Measurements from ENCODE around the gene FGD6. TPM values are rescaled to one million over a fixed set of nuclear protein-coding genes. Genes with fewer than 3 reads are reported as not detected.

Gene FGD6
- total and polyA plus RNA-seq, 2 of the 4 experiments (the other 2 are of a cell fraction) = 2.6 to 9.5 TPM

DNA sequence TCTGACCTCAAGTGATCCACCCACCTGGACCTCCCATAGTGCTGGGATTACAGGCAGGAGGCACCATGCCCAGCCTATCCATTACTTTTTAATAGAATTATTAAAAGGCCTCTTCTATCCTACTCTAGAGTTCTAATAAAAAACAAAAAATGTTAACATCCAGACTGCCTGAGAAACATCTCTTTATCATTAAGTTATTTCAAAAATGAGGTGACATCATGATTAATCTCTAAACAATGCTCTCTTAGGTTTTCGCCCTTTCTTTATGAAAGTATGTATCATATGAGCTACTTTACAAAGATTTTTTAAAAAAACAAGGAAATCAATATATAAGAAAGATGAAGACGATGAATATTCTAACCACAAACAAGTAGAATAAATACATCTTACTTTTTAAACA is 52.6 kb downstream of the FGD6 start:
- ATAC-seq (ENCODE audit: low read depth) (peak; percentile 45; the same call in 1 of the 2 replicates), DNase-seq (peak; percentile 30)
- Histone ChIP-seq H3K9ac (ENCODE audit: low read depth, low read length) (no peak overlapping the region), H3K4me3 (ENCODE audit: insufficient read depth, low read depth, low read length) (no peak overlapping the region), H3K56ac (ENCODE audit: extremely low read depth, insufficient read depth, low read length) (no peak overlapping the region), H3K4me2 (ENCODE audit: low read depth, low read length) (0 out of 2 replicates have a peak overlapping the region, but pooled peaks have one; percentile 37), H3K4ac (ENCODE audit: low read depth, low read length) (peak overlapping the region; percentile 14; the same call in 1 of the 2 replicates), H2BK15ac (ENCODE audit: low read depth, low read length) (no peak overlapping the region), H4K91ac (ENCODE audit: insufficient read depth, low read depth, low read length) (no peak overlapping the region), H3K4me1 (ENCODE audit: control insufficient read depth, insufficient read depth, low read length) (peaks cover 1% of the 10 kb centered on the region), H3K27ac (ENCODE audit: insufficient read depth, low read length) (no peak overlapping the region), H3K18ac (ENCODE audit: low read depth, low read length) (no peak overlapping the region), H3K36me3 (ENCODE audit: control insufficient read depth, insufficient read depth, low read length) (no peaks in the 10 kb centered on the region), H3K27me3 (ENCODE audit: control insufficient read depth, insufficient read depth, low read length) (no peaks in the 10 kb centered on the region), H4K5ac (ENCODE audit: low read depth, low read length) (no peak overlapping the region), H3K9me3 (ENCODE audit: control insufficient read depth, insufficient read depth, low read length) (no peaks in the 10 kb centered on the region), H2BK120ac (ENCODE audit: low read depth, low read length) (no peak overlapping the region), H4K20me1 (ENCODE audit: insufficient read depth, low read length) (no peaks in the 10 kb centered on the region), H3K23ac (ENCODE audit: low read depth, low read length) (no peak overlapping the region), H3K14ac (replicated peaks; ENCODE audit: low read depth, low read length) (no peak overlapping the region), H4K8ac (ENCODE audit: low read depth in 2 of 2, low read length in 2 of 2) (peak overlapping the region in 1 of 2 experiments; percentile 42; a peak in 1 of 4 replicates), H2BK5ac (ENCODE audit: low read depth, low read length, poor library complexity, severe bottlenecking) (no peak overlapping the region), H2AK9ac (replicated peaks; ENCODE audit: low read depth, low read length, poor library complexity) (no peak overlapping the region), H2BK20ac (ENCODE audit: low read depth, low read length) (no peak overlapping the region), H2AFZ (replicated peaks; ENCODE audit: low read length, poor library complexity) (no peak overlapping the region), H3K79me1 (ENCODE audit: low read depth in 1 of 2, low read length in 2 of 2) (peaks cover 0 to 3% of the 10 kb centered on the region in 2 experiments; a peak in 1 of 4 replicates), H3K9me1 (ENCODE audit: insufficient read depth, low read length) (no peaks in the 10 kb centered on the region), H2AK5ac (ENCODE audit: low read depth, low read length) (no peak overlapping the region)
- TF ChIP-seq RCOR1 (IDR thresholded peaks at IDR 0.05; ENCODE audit: insufficient replicate concordance, low read length) (no peak), RFX5 (IDR thresholded peaks at IDR 0.05; ENCODE audit: low read depth, low read length) (no peak), BHLHE40 (IDR thresholded peaks at IDR 0.05; ENCODE audit: low read depth, low read length) (no peak)
- TF ChIP-seq, protein P1, sequence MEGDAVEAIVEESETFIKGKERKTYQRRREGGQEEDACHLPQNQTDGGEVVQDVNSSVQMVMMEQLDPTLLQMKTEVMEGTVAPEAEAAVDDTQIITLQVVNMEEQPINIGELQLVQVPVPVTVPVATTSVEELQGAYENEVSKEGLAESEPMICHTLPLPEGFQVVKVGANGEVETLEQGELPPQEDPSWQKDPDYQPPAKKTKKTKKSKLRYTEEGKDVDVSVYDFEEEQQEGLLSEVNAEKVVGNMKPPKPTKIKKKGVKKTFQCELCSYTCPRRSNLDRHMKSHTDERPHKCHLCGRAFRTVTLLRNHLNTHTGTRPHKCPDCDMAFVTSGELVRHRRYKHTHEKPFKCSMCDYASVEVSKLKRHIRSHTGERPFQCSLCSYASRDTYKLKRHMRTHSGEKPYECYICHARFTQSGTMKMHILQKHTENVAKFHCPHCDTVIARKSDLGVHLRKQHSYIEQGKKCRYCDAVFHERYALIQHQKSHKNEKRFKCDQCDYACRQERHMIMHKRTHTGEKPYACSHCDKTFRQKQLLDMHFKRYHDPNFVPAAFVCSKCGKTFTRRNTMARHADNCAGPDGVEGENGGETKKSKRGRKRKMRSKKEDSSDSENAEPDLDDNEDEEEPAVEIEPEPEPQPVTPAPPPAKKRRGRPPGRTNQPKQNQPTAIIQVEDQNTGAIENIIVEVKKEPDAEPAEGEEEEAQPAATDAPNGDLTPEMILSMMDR (conservative IDR thresholded peaks at IDR 0.05; ENCODE audit: low read depth, low read length) = no peak
- TF ChIP-seq, protein P2, sequence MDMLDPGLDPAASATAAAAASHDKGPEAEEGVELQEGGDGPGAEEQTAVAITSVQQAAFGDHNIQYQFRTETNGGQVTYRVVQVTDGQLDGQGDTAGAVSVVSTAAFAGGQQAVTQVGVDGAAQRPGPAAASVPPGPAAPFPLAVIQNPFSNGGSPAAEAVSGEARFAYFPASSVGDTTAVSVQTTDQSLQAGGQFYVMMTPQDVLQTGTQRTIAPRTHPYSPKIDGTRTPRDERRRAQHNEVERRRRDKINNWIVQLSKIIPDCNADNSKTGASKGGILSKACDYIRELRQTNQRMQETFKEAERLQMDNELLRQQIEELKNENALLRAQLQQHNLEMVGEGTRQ (IDR thresholded peaks at IDR 0.05; ENCODE audit: low read depth, low read length) = no peak
- no TSS peak for BruUV-seq (replicated peaks)
- ChIA-PET CTCF (interaction anchor here (0.6 to 1.0 kb wide), 2 partner anchors 12 to 62 kb away, joined by 3 to 7 read pairs; no protein-coding TSS in a partner anchor), POLR2A (ENCODE audit: unreplicated experiment) (interaction anchor here (0.7 kb wide), 1 partner anchor 104 kb away, joined by 4 read pairs; no protein-coding TSS in a partner anchor)
- in situ Hi-C loops (cut with MboI; ENCODE audit: low sequenced_read_pairs) = no loop called here
- intact Hi-C loops (cut with micrococcal nuclease) = loop anchor here (5.0 kb wide), 2 partner anchors 53 to 368 kb away; partner anchors contain the start of genes FGD6 and VEZT
- no CpG with 5 or more reads among the region's 2 CpGs for WGBS, 2 experiments (ENCODE audit: extremely low coverage in 2 of 2, insufficient read length in 1 of 2)
- dilution Hi-C loops (cut with HindIII; ENCODE audit: low sequenced_read_pairs, unreplicated experiment) = no loop called here

Measured in IMR-90 (cell line).